Ovary (tissue), 9 donors: Measurements from ENCODE around the gene PKD2. TPM values are rescaled to one million over a fixed set of nuclear protein-coding genes. Genes with fewer than 3 reads are reported as not detected.

ENCODE experiments used
- DNase-seq, 5 donors: peaks; one replicate each; pipeline ENCODE4 v3.0.0-alpha.2; 2019 to 2020
- H3K27ac ChIP-seq, 2 donors: fragments of 200-600 bp; one replicate each; pipeline versions ENCODE4 v1.5.1 to v1.8.0; 2019 to 2022
- H3K27me3 ChIP-seq: fragments of 200-600 bp; one replicate; pipeline ENCODE4 v1.8.0; 2022
- H3K36me3 ChIP-seq: fragments of 200-600 bp; sonication (generic); one replicate; pipeline ENCODE4 v1.5.1; 2019
- H3K4me1 ChIP-seq: one replicate; pipeline ENCODE4 v1.8.1; 2013; ENCODE audit warnings: mild to moderate bottlenecking, moderate library complexity; ENCODE audit not compliant: insufficient read depth
- H3K4me3 ChIP-seq: fragments of 200-600 bp; sonication (generic); one replicate; pipeline ENCODE4 v1.5.1; 2017
- H3K9me3 ChIP-seq, 2 donors: fragments of 200-600 bp in 1 of 2; sonication (generic) in 1 of 2; one replicate each; pipeline versions ENCODE4 v1.5.1 to v1.8.1; 2013 to 2019; ENCODE audit warnings: mild to moderate bottlenecking in 1 of 2, moderate library complexity in 1 of 2
- CTCF ChIP-seq, 3 donors: fragments of 450-650 bp in 2 of 3; fragments of 200-600 bp in 1 of 3; IDR thresholded peaks; one replicate each; pipeline versions ENCODE4 v1.5.1 to v1.8.0; 2016 to 2022; ENCODE audit warnings: antibody characterized with exemption in 3 of 3, mild to moderate bottlenecking in 1 of 3
- EP300 ChIP-seq: sonication (generic); formaldehyde crosslinking; IDR thresholded peaks from one replicate; pipeline ENCODE4 v1.6.1; 2017; ENCODE audit warnings: antibody characterized with exemption
- POLR2A ChIP-seq: fragments of 450-650 bp; IDR thresholded peaks from one replicate; pipeline ENCODE4 v1.6.1; 2017; ENCODE audit warnings: antibody characterized with exemption, mild to moderate bottlenecking, moderate library complexity
- WGBS, 3 donors: extraction: QIAGEN DNeasy Blood & Tissue Kit in 1 of 3; methylation state at CpG; one replicate each; pipeline versions ENCODE4 v1.1.5 to v1.1.7; 2013 to 2017; 5-methylcytosine and 5-hydroxymethylcytosine counted together
- intact Hi-C, 4 donors: fragments of 100-400 bp; cut with DNase I; formaldehyde crosslinking; loops; one replicate each; pipeline versions ENCODE4 v1.11.0 to v1.15.1; 2022 to 2023
- polyA plus RNA-seq, 2 donors: library from polyadenylated mRNA; stranded (reverse); fragments of 200-250 nt in 1 of 2; fragments of 350-450 nt in 1 of 2; fragmentation: Illumina TruSeq in 1 of 2; extraction: RNeasy Lipid Tissue Mini Kit (QIAGEN cat#74804) in 1 of 2; gene quantifications; one replicate each; pipeline ENCODE4 v1.2.3, GENCODE V29; 2013 to 2014
- total RNA-seq, 7 donors: library from RNA; depleted of rRNA in 2 of 7; stranded (reverse); fragments of >200 nt in 2 of 7; fragmentation: NEBNext Ultra II Directional in 3 of 7; extraction: Animal tissue kit (Norgen Biotek cat#: 25700) in 3 of 7; gene quantifications; one replicate each; pipeline versions ENCODE4 v1.1.0 to v1.2.4, GENCODE V29; 2016 to 2023
- donor health status: DM: no; HTN: no; CAD: no; lungs with moderate emphysema.
- donor health status: DM: no; HTN: no; CAD: no.
- donor health status: Bipolar disorder and iron deficiency.
- donor health status: DM: yes; HTN: yes; CAD: no.
- donor health status: DM: no; HTN: no; CAD: no.
- donor health status: DM: yes; HTN: yes; CAD: no.

PKD2 gene
- total and polyA plus RNA-seq, 9 donors = 35.7 to 66.9 (median 52.5) TPM

DNA sequence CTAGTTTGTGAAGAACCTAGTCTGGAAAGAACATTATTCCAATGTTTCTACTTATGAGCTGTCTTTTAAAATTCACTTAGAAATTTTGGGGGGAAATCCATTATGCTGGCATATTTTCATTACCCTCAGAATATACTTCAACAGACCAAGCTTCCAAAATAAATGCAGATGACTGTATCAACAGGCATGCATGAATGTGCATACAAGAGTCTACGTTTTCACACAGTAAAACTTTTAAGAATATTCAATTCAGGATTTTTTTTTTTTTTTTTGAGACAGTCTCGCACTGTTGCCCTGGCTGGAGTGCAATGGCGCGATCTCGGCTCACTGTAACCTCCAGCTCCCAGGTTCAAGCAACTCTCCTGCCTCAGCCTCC is 101.3 kb downstream of the PKD2 start:
- no peak for DNase-seq
- H3K27me3 ChIP-seq = no peaks in the 10 kb centered on the region
- no peaks in the 10 kb centered on the region for H3K4me1 ChIP-seq
- no peak for TF ChIP-seq POLR2A
- TF ChIP-seq EP300 = no peak
- no peak for TF ChIP-seq CTCF (IDR thresholded peaks at IDR 0.05)
- intact Hi-C loops = no loop called here
- no peaks in the 10 kb centered on the region for H3K9me3 ChIP-seq
- 93 to 96% (median 94%) methylated on average over 5 of the region's 5 CpGs for WGBS, 3 donors
- no peak overlapping the region for H3K4me3 ChIP-seq
- no peaks in the 10 kb centered on the region for H3K36me3 ChIP-seq
- H3K27ac ChIP-seq = no peak overlapping the region

DNA sequence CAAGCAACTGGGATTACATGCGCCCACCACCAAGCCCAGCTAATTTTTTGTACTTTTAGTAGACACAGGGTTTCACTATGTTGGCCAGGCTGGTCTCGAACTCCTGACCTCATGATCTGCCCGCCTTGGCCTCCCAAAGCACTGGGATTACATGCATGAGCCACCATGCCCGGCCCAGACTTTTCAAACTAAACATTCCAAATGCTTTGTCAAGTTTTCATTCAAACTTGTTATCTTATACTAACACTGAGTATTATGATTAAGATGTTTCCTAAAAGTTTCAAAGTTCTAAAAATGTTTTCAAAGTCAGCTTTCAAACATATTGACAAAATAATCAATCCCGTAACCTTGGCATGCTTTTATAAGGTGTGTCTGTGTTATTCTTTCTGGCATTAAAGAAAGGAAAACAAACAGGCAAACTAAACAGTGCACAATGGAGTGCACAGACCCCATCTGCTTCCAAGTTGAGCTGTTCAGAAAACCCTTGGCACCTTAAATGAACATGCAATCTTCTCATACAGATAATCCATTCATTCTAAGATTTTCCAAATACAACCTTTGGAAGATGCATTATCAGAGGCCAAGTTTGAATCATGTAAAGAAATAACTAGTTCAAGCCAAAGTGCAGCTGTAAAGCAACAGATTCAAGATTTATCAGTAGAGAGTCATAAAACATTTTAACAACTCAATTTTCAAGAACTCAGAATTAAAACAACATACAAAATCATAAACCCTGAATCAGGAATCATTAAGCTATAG is 101.9 kb downstream of the PKD2 start:
- Histone ChIP-seq H3K4me3 (no peak overlapping the region), H3K9me3 (no peaks in the 10 kb centered on the region), H3K27ac (no peak overlapping the region), H3K4me1 (no peaks in the 10 kb centered on the region), H3K27me3 (no peaks in the 10 kb centered on the region), H3K36me3 (no peaks in the 10 kb centered on the region)
- TF ChIP-seq CTCF (IDR thresholded peaks at IDR 0.05) (no peak), EP300 (no peak), POLR2A (no peak)
- 79 to 91% (median 85%) methylated on average over 5 of the region's 5 CpGs for WGBS, 3 donors
- no peak for DNase-seq
- intact Hi-C loops = no loop called here

DNA sequence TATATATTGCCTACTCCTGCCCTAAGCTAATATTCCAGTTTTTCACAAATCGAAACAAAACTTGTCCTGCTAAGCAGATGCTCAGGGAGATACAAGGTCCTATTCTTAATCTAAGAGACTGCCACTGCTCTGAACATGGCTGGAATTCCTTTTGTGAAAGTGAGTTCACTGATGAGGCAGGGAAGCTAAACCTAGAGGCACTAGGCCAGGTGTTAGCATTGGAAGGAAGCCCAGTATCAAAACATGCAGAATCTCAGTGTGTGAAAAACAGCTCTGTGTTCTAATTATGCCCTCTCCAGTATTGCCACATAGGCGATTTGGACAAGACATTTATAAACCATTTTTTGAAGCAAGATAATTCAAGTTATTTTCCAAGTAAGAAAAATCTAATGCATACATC is 103.4 kb downstream of the PKD2 start:
- TF ChIP-seq CTCF (IDR thresholded peaks at IDR 0.05) = no peak
- H3K36me3 ChIP-seq = no peaks in the 10 kb centered on the region
- 70 to 77% (median 75%) methylated on average over 2 of the region's 2 CpGs for WGBS, 3 donors
- no peaks in the 10 kb centered on the region for H3K4me1 ChIP-seq
- no peaks in the 10 kb centered on the region for H3K9me3 ChIP-seq
- H3K27me3 ChIP-seq = no peaks in the 10 kb centered on the region
- no peak overlapping the region for H3K27ac ChIP-seq
- no peak for DNase-seq
- H3K4me3 ChIP-seq = no peak overlapping the region
- intact Hi-C loops = no loop called here

DNA sequence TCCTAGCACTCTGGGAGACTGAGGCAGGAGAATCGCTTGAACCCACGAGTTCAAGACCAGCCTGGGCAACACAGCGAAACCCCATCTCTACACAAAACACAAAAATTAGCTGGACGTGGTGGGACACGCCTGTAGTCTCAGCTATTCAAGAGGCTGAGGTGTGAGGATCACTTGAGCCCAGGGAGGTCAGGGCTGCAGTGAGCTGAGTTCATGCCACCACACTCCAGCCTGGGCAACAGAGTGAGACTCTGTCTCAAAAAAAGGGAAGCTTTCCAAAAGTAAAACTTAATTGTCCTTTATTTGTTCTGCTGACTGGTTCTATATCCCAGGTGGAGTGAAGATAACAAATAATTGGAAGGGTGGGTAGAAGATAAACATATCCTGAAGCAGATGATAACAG is 105.4 kb downstream of the PKD2 start:
- TF ChIP-seq EP300 (no peak), CTCF (IDR thresholded peaks at IDR 0.05) (no peak), POLR2A (no peak)
- intact Hi-C loops = no loop called here
- H3K4me1 ChIP-seq = no peaks in the 10 kb centered on the region

More for the DNA sequence above, 105.4 kb downstream of the PKD2 start:
- 95 to 99% (median 97%) methylated on average over 5 of the region's 5 CpGs for WGBS, 3 donors
- no peaks in the 10 kb centered on the region for H3K27me3 ChIP-seq
- H3K4me3 ChIP-seq = no peak overlapping the region
- no peaks in the 10 kb centered on the region for H3K36me3 ChIP-seq
- H3K9me3 ChIP-seq = no peaks in the 10 kb centered on the region
- DNase-seq = no peak
- H3K27ac ChIP-seq = no peak overlapping the region
